HG02571 (cell line): ENCODE results near the gene OSBPL5.

Source experiments
- ATAC-seq: cut with Tn5 transposase; IDR thresholded peaks from one replicate; pipeline ENCODE4 v1.9.1; 2021; ENCODE audit warnings: mild to moderate bottlenecking, moderate library complexity; ENCODE audit not compliant: unreplicated experiment

The OSBPL5 gene

GRCh38 chr11:3135481-3136440, 29.3 kb downstream of the OSBPL5 start:
- ATAC-seq, result no peak

- no peak for ATAC-seq
These were observed 30.2 kb downstream of the OSBPL5 start for GRCh38 chr11:3134651-3135480.

- ATAC-seq, result no peak
These were observed 30.9 kb downstream of the OSBPL5 start for GRCh38 chr11:3134218-3134621.

- ATAC-seq, result no peak
These were observed 31.6 kb downstream of the OSBPL5 start for GRCh38 chr11:3133261-3134217.

- ATAC-seq, result no peak
These were observed 32.3 kb downstream of the OSBPL5 start for GRCh38 chr11:3132831-3133260.

GRCh38 chr11:3132271-3132781, 32.8 kb downstream of the OSBPL5 start:
- no peak for ATAC-seq

GRCh38 chr11:3131330-3131941, 33.7 kb downstream of the OSBPL5 start:
- no peak for ATAC-seq

GRCh38 chr11:3130269-3131071, 34.6 kb downstream of the OSBPL5 start:
- no peak for ATAC-seq

GRCh38 chr11:3129591-3130268, 35.4 kb downstream of the OSBPL5 start:
- no peak for ATAC-seq

GRCh38 chr11:3129181-3129590, 35.9 kb downstream of the OSBPL5 start:
- ATAC-seq, result no peak

GRCh38 chr11:3128356-3129180, 36.5 kb downstream of the OSBPL5 start:
- ATAC-seq, result no peak

- no peak for ATAC-seq
These were observed 37.3 kb downstream of the OSBPL5 start for GRCh38 chr11:3127706-3128355.

GRCh38 chr11:3126901-3127691, 38.0 kb downstream of the OSBPL5 start:
- ATAC-seq, result no peak

- no peak for ATAC-seq
These were observed 38.8 kb downstream of the OSBPL5 start for GRCh38 chr11:3126207-3126865.

- ATAC-seq, result no peak
These were observed 40.3 kb downstream of the OSBPL5 start for GRCh38 chr11:3124821-3125220.
